GM12872 (cell line): ENCODE measurements around the gene ACBD6.

ENCODE experiments used
- TF ChIP-seq, protein P1 (sequence below): IDR thresholded peaks from 3 replicates; pipeline ENCODE4 v1.5.1; 2011; ENCODE audit warnings: low read depth, mild to moderate bottlenecking, low read length, moderate library complexity; ENCODE audit not compliant: insufficient read depth

Gene ACBD6

DNA sequence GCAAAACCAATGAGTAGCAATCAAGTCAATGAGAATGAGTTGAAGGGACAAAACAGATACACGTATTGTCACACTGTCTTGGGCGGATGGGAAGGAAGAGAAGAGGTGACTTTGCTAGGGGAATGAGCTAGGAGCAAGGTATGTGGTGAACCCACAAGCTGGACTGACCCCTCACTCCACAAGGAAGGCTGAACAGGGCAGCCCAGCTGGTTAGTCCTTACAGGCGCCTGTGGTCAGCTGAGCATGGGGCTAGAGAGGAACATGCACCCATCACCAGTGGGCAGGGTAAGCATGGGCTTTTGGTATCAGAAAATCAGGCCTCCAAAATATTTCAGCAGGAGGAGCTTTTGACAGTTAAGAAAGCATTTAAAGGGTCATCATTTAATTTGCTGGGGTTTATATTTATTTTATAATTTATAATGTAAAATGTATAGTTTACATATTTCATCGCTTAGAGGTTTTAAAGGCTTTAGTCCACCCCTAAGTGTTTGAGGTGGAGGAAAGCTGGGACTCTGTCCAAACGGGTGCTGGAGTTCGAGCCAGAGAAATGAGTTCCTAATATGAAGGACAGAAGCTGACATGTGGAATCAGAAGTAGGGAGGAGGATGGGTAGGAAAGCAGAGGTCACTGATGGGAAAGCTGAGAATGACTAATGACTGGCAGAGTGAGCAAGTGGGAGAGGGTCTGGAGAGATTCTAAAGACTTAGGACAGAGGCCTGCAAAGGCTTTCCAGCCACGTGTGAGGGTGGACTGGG, 22.0 kb upstream of the ACBD6 start:
- TF ChIP-seq, protein P1, sequence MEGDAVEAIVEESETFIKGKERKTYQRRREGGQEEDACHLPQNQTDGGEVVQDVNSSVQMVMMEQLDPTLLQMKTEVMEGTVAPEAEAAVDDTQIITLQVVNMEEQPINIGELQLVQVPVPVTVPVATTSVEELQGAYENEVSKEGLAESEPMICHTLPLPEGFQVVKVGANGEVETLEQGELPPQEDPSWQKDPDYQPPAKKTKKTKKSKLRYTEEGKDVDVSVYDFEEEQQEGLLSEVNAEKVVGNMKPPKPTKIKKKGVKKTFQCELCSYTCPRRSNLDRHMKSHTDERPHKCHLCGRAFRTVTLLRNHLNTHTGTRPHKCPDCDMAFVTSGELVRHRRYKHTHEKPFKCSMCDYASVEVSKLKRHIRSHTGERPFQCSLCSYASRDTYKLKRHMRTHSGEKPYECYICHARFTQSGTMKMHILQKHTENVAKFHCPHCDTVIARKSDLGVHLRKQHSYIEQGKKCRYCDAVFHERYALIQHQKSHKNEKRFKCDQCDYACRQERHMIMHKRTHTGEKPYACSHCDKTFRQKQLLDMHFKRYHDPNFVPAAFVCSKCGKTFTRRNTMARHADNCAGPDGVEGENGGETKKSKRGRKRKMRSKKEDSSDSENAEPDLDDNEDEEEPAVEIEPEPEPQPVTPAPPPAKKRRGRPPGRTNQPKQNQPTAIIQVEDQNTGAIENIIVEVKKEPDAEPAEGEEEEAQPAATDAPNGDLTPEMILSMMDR: no peak

DNA sequence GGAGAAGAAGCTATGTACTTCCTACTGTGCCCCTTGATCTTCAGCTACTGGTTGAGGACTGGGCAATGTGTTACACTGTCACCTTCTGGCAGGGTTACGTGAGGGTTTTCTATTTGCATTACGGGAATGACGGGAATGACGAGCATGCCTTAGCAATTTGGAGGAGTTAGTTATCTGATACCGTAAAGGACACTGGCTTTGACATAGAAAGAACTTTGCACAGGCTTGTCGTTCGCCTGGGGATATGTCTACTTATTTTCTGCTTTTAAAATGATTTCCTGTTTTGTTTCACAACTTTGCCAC, 19.8 kb upstream of the ACBD6 start:
- TF ChIP-seq, protein P1: no peak

DNA sequence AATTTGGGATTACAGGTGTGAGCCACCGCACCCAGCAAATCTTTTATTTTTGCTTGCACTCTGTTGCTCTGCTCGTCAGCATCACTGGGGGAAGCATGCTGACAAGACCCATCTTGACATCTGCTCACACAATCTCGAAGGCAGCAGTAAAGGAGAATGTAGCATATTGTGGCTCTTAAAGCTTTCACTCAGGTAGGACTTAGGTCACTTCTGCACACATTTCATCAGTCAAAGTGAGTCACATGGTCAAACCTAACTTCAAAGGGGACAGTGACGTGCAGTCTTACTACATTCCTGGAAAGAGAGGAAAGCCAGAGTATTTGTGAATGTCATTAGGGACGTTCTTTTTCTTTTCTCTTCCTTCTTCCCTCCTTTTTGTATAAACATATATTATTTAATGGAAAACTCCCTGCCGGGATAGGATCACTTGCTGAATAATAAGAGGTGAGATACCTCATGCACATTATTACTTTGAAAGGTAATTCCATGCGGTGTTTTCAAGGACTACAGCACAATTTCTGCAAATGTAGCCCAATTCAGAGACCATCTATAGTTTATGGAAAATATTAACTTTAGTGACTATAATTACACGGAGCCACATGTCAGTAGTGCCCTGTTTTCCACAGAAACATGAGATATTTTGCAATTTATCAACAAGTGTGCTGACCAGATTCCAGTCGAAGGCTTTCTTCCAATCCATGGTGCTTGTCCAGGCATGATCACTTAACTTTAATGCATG, 19.3 kb upstream of the ACBD6 start:
- TF ChIP-seq, protein P1: no peak

DNA sequence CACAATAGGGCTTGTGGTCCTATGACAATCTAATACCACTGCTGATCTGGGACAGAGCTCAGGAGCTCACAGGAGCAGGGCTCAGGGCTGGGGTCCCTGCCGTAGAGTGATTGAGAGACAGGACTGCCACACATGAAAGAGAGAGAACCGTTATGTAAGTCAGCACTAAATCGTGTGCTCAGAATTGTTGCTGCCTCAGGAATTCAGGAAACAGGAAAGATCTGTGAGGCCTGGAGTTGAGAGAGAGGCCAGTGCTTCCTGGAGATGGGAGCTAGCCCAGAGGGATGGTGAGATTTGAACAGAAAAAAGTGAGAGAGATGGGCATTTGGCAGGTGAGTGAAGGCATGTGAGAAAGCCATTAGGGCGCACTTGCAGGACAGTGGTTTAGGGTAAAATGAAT, 17.5 kb upstream of the ACBD6 start:
- TF ChIP-seq, protein P1: no peak

DNA sequence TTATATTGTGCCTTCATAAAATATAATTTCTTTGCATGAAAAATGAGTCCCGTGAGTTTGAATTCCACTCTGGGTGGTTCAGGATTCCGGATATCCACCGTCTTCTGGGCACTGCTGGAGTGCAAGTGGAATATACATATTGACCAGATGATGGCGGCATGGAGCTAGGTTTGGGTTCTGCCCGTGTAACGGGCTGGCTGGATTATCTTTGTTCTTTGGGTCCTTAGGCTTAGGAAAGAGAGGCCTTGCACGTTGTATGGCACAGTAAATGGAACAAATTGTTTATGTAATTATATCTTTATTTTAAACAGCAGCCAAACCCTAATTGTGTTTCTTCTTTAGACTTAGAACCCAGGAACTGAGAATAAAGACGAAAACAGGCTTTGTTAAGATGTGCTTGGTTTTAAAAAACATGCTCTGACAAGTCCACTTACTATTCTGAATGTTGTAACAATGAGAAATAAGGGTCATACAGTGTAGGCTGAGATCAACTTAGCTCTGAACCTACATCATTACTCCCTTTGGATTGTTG, 13.5 kb upstream of the ACBD6 start:
- TF ChIP-seq, protein P1: peak; percentile 73

DNA sequence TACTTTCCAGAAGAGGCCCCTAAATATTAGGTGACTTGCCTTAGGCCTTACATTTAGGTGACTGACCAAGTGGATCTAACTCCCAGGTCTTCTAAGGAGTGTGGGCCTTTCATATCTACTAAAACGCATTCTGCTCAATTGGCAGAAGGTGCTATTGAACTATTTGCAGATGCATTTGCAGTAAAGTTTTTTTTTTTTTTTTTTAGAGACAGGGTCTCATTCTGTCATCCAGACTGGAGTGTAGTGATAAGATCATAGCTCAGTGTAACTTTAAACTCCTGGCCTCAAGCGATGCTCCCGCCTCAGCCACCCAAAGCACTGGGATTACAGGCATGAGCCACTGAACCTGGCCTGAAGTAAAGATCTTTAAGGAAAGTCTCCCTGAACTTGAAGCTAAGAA, 13.0 kb upstream of the ACBD6 start:
- TF ChIP-seq, protein P1: no peak

DNA sequence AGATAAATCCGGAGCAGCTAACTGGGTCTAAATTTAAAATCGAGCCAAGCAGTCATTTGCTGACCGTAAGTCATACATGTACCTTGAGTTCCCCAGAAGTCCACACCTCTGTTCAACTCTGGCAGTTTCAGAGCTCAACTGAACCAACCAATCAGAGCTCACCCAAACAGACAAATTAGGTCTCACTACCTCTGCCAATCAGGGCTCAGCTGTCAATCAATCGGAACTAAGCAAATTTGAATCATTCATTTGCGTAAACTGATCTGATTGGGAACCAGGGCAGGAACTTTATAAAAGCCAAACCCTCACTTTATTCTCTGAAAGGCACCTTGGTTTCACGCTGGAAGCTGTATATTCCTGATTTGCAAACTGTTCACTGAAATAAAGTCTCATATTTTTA, 11.2 kb upstream of the ACBD6 start:
- TF ChIP-seq, protein P1: no peak
